ENCODE data around the gene PTGDR.
A peak's percentile ranks its signal among the peaks of the same experiment; 100 is the strongest.

The PTGDR gene

GRCh38 chr14:52305014-52305413 lies 37.5 kb downstream of the PTGDR start:
- DNase-seq (ENCODE audit: low read depth) = no peak
- H3K4me3 ChIP-seq (ENCODE audit: low read depth, low read length) = no peak overlapping the region
- no peak for TF ChIP-seq CTCF (IDR thresholded peaks at IDR 0.05; ENCODE audit: insufficient read depth, low read depth, low read length, missing control alignments)

GRCh38 chr14:52307376-52307775 lies 39.9 kb downstream of the PTGDR start:
- no peak for DNase-seq (ENCODE audit: low read depth)
- TF ChIP-seq CTCF (IDR thresholded peaks at IDR 0.05; ENCODE audit: insufficient read depth, low read depth, low read length, missing control alignments) = no peak
- no peak overlapping the region for H3K4me3 ChIP-seq (ENCODE audit: low read depth, low read length)

- DNase-seq (ENCODE audit: low read depth) = no peak
- no peak overlapping the region for H3K4me3 ChIP-seq (ENCODE audit: low read depth, low read length)
- TF ChIP-seq CTCF (IDR thresholded peaks at IDR 0.05; ENCODE audit: insufficient read depth, low read depth, low read length, missing control alignments) = no peak
These were observed 40.4 kb downstream of the PTGDR start for GRCh38 chr14:52307905-52308304.

GRCh38 chr14:52310541-52310940 lies 43.0 kb downstream of the PTGDR start:
- DNase-seq (ENCODE audit: low read depth) = no peak
- H3K4me3 ChIP-seq (ENCODE audit: low read depth, low read length) = no peak overlapping the region
- TF ChIP-seq CTCF (IDR thresholded peaks at IDR 0.05; ENCODE audit: insufficient read depth, low read depth, low read length, missing control alignments) = no peak

- DNase-seq (ENCODE audit: low read depth) = no peak
- no peak overlapping the region for H3K4me3 ChIP-seq (ENCODE audit: low read depth, low read length)
- no peak for TF ChIP-seq CTCF (IDR thresholded peaks at IDR 0.05; ENCODE audit: insufficient read depth, low read depth, low read length, missing control alignments)
These were observed 45.4 kb downstream of the PTGDR start for GRCh38 chr14:52312931-52313355.

- DNase-seq (ENCODE audit: low read depth) = no peak
- H3K4me3 ChIP-seq (ENCODE audit: low read depth, low read length) = no peak overlapping the region
- TF ChIP-seq CTCF (IDR thresholded peaks at IDR 0.05; ENCODE audit: insufficient read depth, low read depth, low read length, missing control alignments) = no peak
These were observed 46.0 kb downstream of the PTGDR start for GRCh38 chr14:52313462-52313861.

- H3K4me3 ChIP-seq (ENCODE audit: low read depth, low read length) = peak within 1 kb of the TSS; percentile 47
- peak; percentile 49 for DNase-seq (ENCODE audit: low read depth)
- no peak for TF ChIP-seq CTCF (IDR thresholded peaks at IDR 0.05; ENCODE audit: insufficient read depth, low read depth, low read length, missing control alignments)
These were observed 46.6 kb downstream of the PTGDR start, which contains the start of gene PTGER2 for GRCh38 chr14:52313903-52314594. Gene PTGER2, plus strand, starts transcription at chr14:52314312. Its CDS starts 237 bp downstream, at chr14:52314549.

Measured in GM12865 (cell line).